ENCODE data around the gene ZNF23.

- no peak for TF ChIP-seq EZH2phosphoT487 (IDR thresholded peaks at IDR 0.05)
- no peak for TF ChIP-seq CTCF (IDR thresholded peaks at IDR 0.05)
- no peak for TF ChIP-seq EZH2 (IDR thresholded peaks at IDR 0.05)
Observed at GRCh38 chr16:71492786-71493185, 30.7 kb upstream of the ZNF23 start.

Measured in neural progenitor cell (in vitro differentiated cells).